Lung (tissue), 12 donors: ENCODE data around the gene PCBD1. TPM values are rescaled to one million over a fixed set of nuclear protein-coding genes. Genes with fewer than 3 reads are reported as not detected.
"Not testable (repeated sequence)": the region's sequence is repeated elsewhere in the genome, so short reads cannot be mapped to it uniquely, and the experiment has no call there.

Experiments
- ATAC-seq: fragments of 200-7000 bp; cut with Tn5 transposase; one replicate; pipeline ENCODE4 v1.9.1; 2020; ENCODE audit warnings: moderate number of reproducible peaks; ENCODE audit not compliant: insufficient read depth, low FRiP score
- DNase-seq, 3 donors: peaks; one replicate each; pipeline ENCODE4 v3.0.0-alpha.2; 2013 to 2017
- H3K27ac ChIP-seq, 2 donors: one replicate each; pipeline ENCODE4 v1.5.1; 2013; ENCODE audit warnings: mild to moderate bottlenecking in 2 of 2, moderate library complexity in 2 of 2, control low read depth in 1 of 2, inconsistent platforms in 1 of 2, low read depth in 1 of 2, low read length in 1 of 2
- H3K27me3 ChIP-seq, 3 donors: one replicate each; pipeline ENCODE4 v1.5.1; 2013; ENCODE audit warnings: low read length in 2 of 3; ENCODE audit not compliant: control insufficient read depth in 3 of 3, insufficient read depth in 3 of 3
- H3K36me3 ChIP-seq, 4 donors: one replicate each; pipeline ENCODE4 v1.5.1; 2013; ENCODE audit warnings: low read length in 4 of 4, mild to moderate bottlenecking in 1 of 4, moderate library complexity in 1 of 4; ENCODE audit not compliant: control insufficient read depth in 4 of 4, insufficient read depth in 4 of 4
- H3K4me1 ChIP-seq, 5 donors: one replicate each; pipeline ENCODE4 v1.5.1; 2013; ENCODE audit warnings: low read length in 5 of 5, mild to moderate bottlenecking in 2 of 5, moderate library complexity in 1 of 5; ENCODE audit not compliant: control insufficient read depth in 5 of 5, insufficient read depth in 5 of 5
- H3K4me3 ChIP-seq: one replicate; pipeline ENCODE4 v1.5.1; 2013; ENCODE audit warnings: mild to moderate bottlenecking, control low read depth, moderate library complexity
- H3K9ac ChIP-seq, 2 donors: one replicate each; pipeline ENCODE4 v1.5.1; 2013; ENCODE audit warnings: low read length in 2 of 2, control low read depth in 1 of 2; ENCODE audit not compliant: insufficient read depth in 1 of 2
- H3K9me3 ChIP-seq, 4 donors: one replicate each; pipeline ENCODE4 v1.5.1; 2013; ENCODE audit warnings: low read length in 3 of 4, mild to moderate bottlenecking in 1 of 4, moderate library complexity in 1 of 4; ENCODE audit not compliant: control insufficient read depth in 4 of 4, insufficient read depth in 3 of 4
- WGBS, 2 donors: extraction: QIAGEN DNeasy Blood & Tissue Kit; methylation state at CpG; one replicate each; pipeline ENCODE4 v1.1.7; 2013; 5-methylcytosine and 5-hydroxymethylcytosine counted together
- polyA plus RNA-seq, 2 donors: library from polyadenylated mRNA; stranded (reverse); fragments of 200-250 nt; gene quantifications; one replicate each; pipeline ENCODE4 v1.2.1, GENCODE V29; 2013
- total RNA-seq, 2 donors: library from RNA; depleted of rRNA in 1 of 2; stranded (reverse); fragments of >200 nt in 1 of 2; gene quantifications; one replicate each; pipeline ENCODE4 v1.2.1, GENCODE V29; 2014 to 2021
- TF ChIP-seq, protein P1 (sequence below): IDR thresholded peaks from 2 replicates; pipeline ENCODE4 v1.5.1; 2012; ENCODE audit warnings: mild to moderate bottlenecking; ENCODE audit errors: control extremely low read depth, extremely low read depth
- donor health status: control.
- donor health status: control.
- donor health status: Bipolar disorder and iron deficiency.
- donor health status: healthy.
- donor health status: DM: yes; HTN: yes; CAD: no.

Gene PCBD1
- total and polyA plus RNA-seq, 4 donors: 62.5 to 152 (median 86.0) TPM

- H3K27ac ChIP-seq: no peak overlapping the region
- TF ChIP-seq, protein P1, sequence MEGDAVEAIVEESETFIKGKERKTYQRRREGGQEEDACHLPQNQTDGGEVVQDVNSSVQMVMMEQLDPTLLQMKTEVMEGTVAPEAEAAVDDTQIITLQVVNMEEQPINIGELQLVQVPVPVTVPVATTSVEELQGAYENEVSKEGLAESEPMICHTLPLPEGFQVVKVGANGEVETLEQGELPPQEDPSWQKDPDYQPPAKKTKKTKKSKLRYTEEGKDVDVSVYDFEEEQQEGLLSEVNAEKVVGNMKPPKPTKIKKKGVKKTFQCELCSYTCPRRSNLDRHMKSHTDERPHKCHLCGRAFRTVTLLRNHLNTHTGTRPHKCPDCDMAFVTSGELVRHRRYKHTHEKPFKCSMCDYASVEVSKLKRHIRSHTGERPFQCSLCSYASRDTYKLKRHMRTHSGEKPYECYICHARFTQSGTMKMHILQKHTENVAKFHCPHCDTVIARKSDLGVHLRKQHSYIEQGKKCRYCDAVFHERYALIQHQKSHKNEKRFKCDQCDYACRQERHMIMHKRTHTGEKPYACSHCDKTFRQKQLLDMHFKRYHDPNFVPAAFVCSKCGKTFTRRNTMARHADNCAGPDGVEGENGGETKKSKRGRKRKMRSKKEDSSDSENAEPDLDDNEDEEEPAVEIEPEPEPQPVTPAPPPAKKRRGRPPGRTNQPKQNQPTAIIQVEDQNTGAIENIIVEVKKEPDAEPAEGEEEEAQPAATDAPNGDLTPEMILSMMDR: no peak
- DNase-seq (no peak), ATAC-seq (no peak)
- peaks cover 3 to 22% (median 11%) of the 10 kb centered on the region in 4 donors for H3K36me3 ChIP-seq
- no peak overlapping the region for H3K4me3 ChIP-seq
- H3K9me3 ChIP-seq: no peaks in the 10 kb centered on the region
- WGBS, 2 donors: 29 to 49% methylated on average over 4 of the region's 4 CpGs
- no peaks in the 10 kb centered on the region for H3K27me3 ChIP-seq
- no peak overlapping the region for H3K9ac ChIP-seq
- no peaks in the 10 kb centered on the region for H3K4me1 ChIP-seq
Measured at GRCh38 chr10:70866424-70866823, 21.9 kb downstream of the PCBD1 start.

- TF ChIP-seq, protein P1: no peak
- DNase-seq (no peak), ATAC-seq (no peak)
- H3K9me3 ChIP-seq: no peaks in the 10 kb centered on the region
- H3K27me3 ChIP-seq: no peaks in the 10 kb centered on the region
- peaks cover 7 to 27% (median 10%) of the 10 kb centered on the region in 4 donors for H3K36me3 ChIP-seq
- no peak overlapping the region for H3K4me3 ChIP-seq
- H3K9ac ChIP-seq: no peak overlapping the region
- WGBS, 2 donors: 97 to 98% methylated on average over 1 of the region's 1 CpG
- H3K27ac ChIP-seq: no peak overlapping the region
- no peaks in the 10 kb centered on the region for H3K4me1 ChIP-seq
Measured at GRCh38 chr10:70864935-70865334, 23.4 kb downstream of the PCBD1 start.

GRCh38 chr10:70863470-70864160, 24.8 kb downstream of the PCBD1 start:
- DNase-seq (no peak), ATAC-seq (no peak)
- Histone ChIP-seq H3K9ac (no peak overlapping the region), H3K4me3 (no peak overlapping the region), H3K4me1 (peaks cover 0 to 2% (median 0%) of the 10 kb centered on the region in 5 donors), H3K36me3 (peaks cover 6 to 37% (median 12%) of the 10 kb centered on the region in 4 donors), H3K9me3 (no peaks in the 10 kb centered on the region), H3K27ac (no peak overlapping the region), H3K27me3 (no peaks in the 10 kb centered on the region)
- TF ChIP-seq, protein P1: no peak

- H3K4me1 ChIP-seq, H3K4me3 ChIP-seq, ATAC-seq, H3K9ac ChIP-seq, DNase-seq, H3K27ac ChIP-seq, H3K27me3 ChIP-seq, H3K9me3 ChIP-seq: not testable (repeated sequence)
- WGBS, 2 donors: 98% methylated on average over 34 to 42 of the region's 42 CpGs
- peaks cover 8 to 47% (median 17%) of the 10 kb centered on the region in 4 donors for H3K36me3 ChIP-seq
Measured at GRCh38 chr10:70861495-70862197, 26.7 kb downstream of the PCBD1 start.
